ENCODE measurements around the gene GPATCH2.

DNA sequence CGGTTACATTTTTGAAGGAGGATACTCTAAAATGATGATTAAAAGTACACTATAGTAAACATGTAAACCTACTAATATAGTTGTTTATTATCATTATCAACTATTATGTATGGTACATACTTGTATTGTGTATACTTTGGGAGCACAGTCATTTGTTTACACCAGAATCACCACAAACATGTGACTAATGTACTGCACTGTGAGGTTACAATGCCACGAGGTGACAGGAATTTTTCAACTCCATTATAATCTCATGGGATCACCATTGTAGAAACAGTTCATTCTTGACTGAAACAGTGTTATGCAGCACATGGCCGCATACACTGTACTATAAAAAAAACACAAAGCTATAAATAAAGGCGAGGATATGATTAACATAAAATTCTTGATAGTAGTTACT lies 44.3 kb downstream of the GPATCH2 start:
- TF ChIP-seq MYC (IDR thresholded peaks at IDR 0.05; ENCODE audit: insufficient read depth, insufficient read length, insufficient replicate concordance, low read length, severe bottlenecking) = no peak
- no peak for TF ChIP-seq NFYA (IDR thresholded peaks at IDR 0.05; ENCODE audit: borderline replicate concordance, low read depth, low read length)
- TF ChIP-seq TARDBP (IDR thresholded peaks at IDR 0.05; ENCODE audit: borderline replicate concordance) = no peak
- TF ChIP-seq HCFC1 (IDR thresholded peaks at IDR 0.05; ENCODE audit: low read length) = no peak
- TF ChIP-seq, protein P1, sequence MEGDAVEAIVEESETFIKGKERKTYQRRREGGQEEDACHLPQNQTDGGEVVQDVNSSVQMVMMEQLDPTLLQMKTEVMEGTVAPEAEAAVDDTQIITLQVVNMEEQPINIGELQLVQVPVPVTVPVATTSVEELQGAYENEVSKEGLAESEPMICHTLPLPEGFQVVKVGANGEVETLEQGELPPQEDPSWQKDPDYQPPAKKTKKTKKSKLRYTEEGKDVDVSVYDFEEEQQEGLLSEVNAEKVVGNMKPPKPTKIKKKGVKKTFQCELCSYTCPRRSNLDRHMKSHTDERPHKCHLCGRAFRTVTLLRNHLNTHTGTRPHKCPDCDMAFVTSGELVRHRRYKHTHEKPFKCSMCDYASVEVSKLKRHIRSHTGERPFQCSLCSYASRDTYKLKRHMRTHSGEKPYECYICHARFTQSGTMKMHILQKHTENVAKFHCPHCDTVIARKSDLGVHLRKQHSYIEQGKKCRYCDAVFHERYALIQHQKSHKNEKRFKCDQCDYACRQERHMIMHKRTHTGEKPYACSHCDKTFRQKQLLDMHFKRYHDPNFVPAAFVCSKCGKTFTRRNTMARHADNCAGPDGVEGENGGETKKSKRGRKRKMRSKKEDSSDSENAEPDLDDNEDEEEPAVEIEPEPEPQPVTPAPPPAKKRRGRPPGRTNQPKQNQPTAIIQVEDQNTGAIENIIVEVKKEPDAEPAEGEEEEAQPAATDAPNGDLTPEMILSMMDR (IDR thresholded peaks at IDR 0.05 in 2 of 3, conservative IDR thresholded peaks at IDR 0.05 in 1 of 3; ENCODE audit: control insufficient read depth in 2 of 3, extremely low read depth in 1 of 3, insufficient read depth in 1 of 3, low read depth in 3 of 3, low read length in 3 of 3) = no peak
- no peak for TF ChIP-seq TCF12 (IDR thresholded peaks at IDR 0.05; ENCODE audit: low read depth, low read length)
- TF ChIP-seq ZSCAN29 (IDR thresholded peaks at IDR 0.05) = no peak
- no peak for TF ChIP-seq EGR1 (IDR thresholded peaks at IDR 0.05; ENCODE audit: borderline replicate concordance in 1 of 2, low read depth in 2 of 2, low read length in 2 of 2)
- TF ChIP-seq POLR2A (IDR thresholded peaks at IDR 0.05; ENCODE audit: low read depth, low read length) = no peak
- TF ChIP-seq ESRRA (IDR thresholded peaks at IDR 0.05; ENCODE audit: low read length) = no peak
- no peak for TF ChIP-seq JUND (IDR thresholded peaks at IDR 0.05; ENCODE audit: low read depth, low read length)
- TF ChIP-seq HDGF (IDR thresholded peaks at IDR 0.05) = no peak
- no peak for TF ChIP-seq KAT2A (conservative IDR thresholded peaks at IDR 0.05; ENCODE audit: control insufficient read depth, low read depth, low read length)
- TF ChIP-seq EZH2 (IDR thresholded peaks at IDR 0.05; ENCODE audit: borderline replicate concordance, control insufficient read depth, low read depth, low read length) = no peak

Data from GM12878 (cell line).